Astrocyte of the cerebellum (primary cell): Measurements from ENCODE around the gene SPON1.

Source experiments
- DNase-seq: peaks from one replicate; pipeline ENCODE4 v3.0.0-alpha.2; 2011; ENCODE audit warnings: low read depth
- H3K4me3 ChIP-seq: 2 replicates; pipeline ENCODE4 v1.5.1; 2011; ENCODE audit warnings: mild to moderate bottlenecking, low read depth, low read length, moderate library complexity
- CTCF ChIP-seq: IDR thresholded peaks from 2 replicates; pipeline ENCODE4 v1.5.1; 2012; ENCODE audit warnings: low read length, low read depth, moderate library complexity, mild to moderate bottlenecking; ENCODE audit errors: missing control alignments
- in situ Hi-C: cut with HindIII; loops from 2 replicates; pipeline ENCODE4 v1.10.0; 2017; ENCODE audit warnings: low sequenced_read_pairs

SPON1 gene

GRCh38 chr11:14308114-14308896 lies 345.8 kb downstream of the SPON1 start:
- peak; percentile 76 for TF ChIP-seq CTCF
- no peak overlapping the region for H3K4me3 ChIP-seq
- in situ Hi-C loops = no loop called here
- peak; percentile 26 for DNase-seq

GRCh38 chr11:14308897-14309387 lies 346.4 kb downstream of the SPON1 start:
- TF ChIP-seq CTCF = no peak
- in situ Hi-C loops = no loop called here
- no peak for DNase-seq
- no peak overlapping the region for H3K4me3 ChIP-seq

- TF ChIP-seq CTCF = no peak
- in situ Hi-C loops = no loop called here
- no peak for DNase-seq
- H3K4me3 ChIP-seq = no peak overlapping the region
These were observed 347.1 kb downstream of the SPON1 start for GRCh38 chr11:14309425-14310192.

- no peak for TF ChIP-seq CTCF
- no peak overlapping the region for H3K4me3 ChIP-seq
- no peak for DNase-seq
- in situ Hi-C loops = no loop called here
These were observed 348.2 kb downstream of the SPON1 start for GRCh38 chr11:14310679-14311078.

GRCh38 chr11:14312736-14313438 lies 350.4 kb downstream of the SPON1 start:
- no peak for TF ChIP-seq CTCF
- in situ Hi-C loops = no loop called here
- no peak for DNase-seq
- no peak overlapping the region for H3K4me3 ChIP-seq

- no peak for TF ChIP-seq CTCF
- in situ Hi-C loops = no loop called here
- no peak overlapping the region for H3K4me3 ChIP-seq
- no peak for DNase-seq
These were observed 351.6 kb downstream of the SPON1 start for GRCh38 chr11:14314127-14314526.
